ENCODE results near the gene ESYT2.

ESYT2 gene

DNA sequence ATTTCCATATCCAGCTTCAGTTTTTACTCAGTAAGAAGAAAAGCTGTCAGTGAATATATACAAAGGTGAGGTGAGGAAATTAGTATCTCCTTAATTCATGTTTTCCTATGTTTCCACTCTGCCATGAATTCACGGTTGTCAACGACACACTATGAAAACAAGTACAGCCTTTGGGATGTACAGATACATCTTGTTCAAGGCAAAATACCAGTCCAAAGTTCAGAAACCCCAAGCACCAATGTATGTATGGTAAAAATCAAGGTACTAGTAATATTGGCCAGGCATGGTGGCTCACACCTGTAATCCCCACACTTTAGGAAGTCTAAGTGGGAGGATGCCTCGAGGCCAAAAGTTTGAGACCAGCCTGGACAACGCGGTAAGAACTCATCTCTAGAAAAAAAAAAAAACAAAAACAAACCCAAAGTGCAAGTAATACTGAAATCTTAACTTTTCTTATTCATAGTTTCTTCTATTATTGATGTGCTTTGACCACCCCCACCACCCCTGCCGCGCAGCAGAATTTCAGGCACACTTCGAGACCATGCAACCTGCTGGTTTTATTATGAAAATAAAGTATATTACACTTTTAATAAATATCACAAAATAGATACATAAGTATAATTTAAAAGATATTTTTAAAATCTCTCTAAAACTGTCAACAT lies 3.5 kb downstream of the ESYT2 start:
- DNase-seq = no peak

DNA sequence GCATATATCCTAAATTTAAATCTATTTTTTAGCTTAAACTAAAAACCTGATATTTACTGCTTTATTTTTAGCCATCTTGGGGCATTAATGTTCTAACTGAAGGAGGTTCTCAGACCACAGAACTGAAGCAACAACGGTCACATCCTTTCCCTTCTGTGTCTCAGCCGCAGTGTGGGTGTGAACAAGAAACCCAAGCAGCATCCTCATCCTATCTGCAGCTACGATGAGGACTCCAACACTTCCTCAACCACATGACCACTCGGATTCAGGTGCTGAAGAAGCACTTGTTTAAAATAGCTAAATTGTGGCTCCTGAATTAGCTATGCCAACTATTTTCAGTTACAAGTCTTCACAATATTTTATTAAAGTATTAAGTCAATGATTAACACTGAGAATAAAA lies 5.3 kb downstream of the ESYT2 start:
- DNase-seq = peak; percentile 73 to 86

DNA sequence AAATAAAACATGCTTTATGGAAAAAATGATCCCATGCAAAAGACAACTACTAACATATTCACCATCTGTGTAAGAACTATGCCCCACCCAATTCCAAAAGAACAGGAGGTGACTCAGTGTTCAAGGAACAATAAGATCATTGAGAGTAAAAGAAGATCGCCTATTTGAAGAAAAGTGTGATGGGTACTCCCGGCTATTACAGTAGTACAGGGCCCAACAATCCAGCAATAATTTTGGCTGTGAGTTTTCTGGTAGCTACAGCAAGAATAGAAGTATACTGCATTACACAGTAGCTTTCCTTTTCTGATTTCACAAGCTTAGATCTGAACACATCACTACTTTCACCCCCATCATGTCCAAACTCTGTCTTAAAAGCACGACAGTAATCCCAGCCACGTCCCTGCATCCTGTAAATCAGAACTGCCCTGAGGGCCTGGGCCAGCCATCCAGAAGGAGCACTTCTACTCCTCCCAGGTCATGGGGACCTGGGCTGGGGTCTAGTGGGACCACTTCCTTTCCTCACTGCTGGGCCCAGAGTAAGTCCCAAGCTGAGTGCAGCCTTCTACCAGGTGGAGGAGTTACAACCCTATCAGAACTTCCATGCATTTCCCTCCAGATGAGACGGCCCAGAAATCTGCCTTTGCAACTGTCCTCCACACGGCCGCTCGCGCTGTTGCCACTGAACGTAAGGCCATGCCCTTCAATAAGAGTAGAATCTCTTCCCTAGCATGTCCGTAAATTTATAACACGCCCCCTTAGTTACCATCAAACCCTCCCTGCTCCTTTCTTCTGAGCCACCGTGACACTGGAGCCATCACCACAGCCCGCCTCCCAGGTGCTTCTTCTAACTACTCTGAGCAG lies 7.9 kb downstream of the ESYT2 start:
- DNase-seq = no peak

DNA sequence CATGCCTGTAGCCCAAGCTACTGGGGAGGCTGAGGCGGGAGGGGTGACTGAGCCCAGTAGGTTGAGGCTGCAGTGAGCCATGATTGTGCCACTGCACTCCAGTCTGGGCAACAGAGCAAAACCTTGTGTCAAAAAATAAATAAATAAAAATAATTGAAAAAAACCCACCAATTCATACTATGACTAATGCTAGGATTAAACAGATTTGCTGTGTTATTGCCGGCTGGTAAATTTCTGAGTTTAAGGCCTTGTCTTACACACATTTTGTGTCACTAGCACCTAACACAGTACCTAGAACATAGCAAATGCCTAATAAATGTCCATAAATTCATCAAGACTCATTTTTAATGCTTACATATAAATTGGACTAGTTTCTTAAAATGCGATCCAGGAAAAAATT lies 8.7 kb downstream of the ESYT2 start:
- DNase-seq = no peak

DNA sequence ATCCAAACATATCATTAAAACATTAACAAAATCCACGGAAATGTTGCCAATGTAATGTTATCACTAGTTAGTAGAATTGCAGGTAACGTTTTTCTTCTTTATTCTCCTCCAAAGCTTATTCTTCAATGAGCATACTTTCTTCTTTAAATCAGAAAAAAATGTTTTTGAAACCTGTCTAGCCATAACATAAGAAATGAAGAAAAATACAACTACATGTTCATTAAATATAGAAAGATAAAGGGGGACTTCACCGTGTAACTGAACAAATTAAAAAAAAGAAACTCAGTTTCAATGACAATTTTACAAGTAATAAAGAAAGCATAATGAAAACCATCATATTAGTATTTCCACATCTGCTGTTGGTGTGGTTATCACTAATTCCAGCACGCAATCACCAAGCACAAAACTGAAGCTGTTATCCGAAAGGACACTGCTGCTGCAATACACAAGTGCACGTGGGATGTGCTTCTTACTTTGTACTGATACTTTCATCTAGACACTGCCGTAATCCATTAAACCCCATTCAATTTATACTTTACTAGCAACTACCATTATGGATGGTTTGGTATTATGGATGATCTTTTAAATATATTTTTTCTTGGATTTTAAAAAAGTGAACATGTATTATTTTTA lies 9.6 kb downstream of the ESYT2 start:
- no peak for DNase-seq

DNA sequence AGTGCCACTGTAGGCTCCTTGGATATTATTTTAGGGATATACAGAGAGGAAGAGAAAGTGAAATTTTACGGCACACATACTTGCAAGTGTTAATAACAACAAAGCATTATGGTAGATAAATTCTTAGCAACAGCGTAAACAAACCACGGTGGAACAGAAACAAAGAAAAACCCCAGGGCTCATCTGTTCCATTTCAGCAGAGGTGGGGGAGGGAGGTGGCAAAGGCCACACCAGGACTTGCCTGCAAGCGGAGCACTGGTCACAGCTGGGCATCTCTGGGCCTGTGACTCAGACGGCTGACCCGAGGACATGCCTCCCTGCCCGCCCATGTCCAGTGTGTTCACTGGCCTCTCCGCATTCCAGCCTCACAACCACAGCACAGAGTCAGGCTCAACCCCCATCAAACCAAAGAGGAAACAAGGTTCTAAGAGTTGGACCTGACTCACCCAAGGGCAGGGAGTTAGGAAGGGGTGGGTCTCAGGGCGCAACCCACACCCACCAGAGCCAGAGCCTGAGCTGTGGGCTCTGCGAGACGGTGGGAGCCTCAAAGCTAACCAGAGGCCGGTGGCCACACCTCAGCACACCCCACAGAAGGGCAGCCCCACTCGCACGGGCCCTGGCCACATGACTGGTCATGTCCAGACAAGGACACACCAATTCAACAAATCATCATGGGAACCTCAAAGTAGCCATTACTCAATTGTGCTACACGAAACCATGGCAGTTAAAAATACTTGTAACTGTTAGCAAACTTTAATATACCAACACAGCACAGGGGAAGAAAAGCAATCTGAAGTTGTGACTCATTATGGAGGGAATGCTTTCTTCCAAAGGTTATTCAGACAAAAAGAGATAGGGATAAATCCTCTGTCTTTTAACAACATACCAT lies 10.7 kb downstream of the ESYT2 start:
- peak; percentile 86 to 87 for DNase-seq

DNA sequence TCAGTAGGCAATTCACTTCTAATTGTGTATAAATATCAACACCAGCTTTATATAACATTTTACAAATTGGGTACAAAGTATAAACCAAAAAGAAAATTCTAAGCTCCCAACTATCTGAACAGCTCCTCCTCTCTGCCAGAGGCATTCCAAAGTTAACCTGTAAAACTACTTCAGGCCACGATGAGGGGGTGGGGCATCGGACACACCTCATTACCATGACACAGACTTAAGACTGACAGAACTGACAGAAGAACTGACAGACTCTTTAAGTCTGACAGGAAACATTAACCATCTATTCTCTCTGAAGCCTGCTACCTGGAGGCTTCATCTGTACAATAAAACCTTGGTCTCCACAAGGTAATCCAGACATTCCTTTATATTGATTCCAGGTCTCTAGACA lies 12.3 kb downstream of the ESYT2 start:
- peak in 1 of 2 donors; percentile 42 for DNase-seq

DNA sequence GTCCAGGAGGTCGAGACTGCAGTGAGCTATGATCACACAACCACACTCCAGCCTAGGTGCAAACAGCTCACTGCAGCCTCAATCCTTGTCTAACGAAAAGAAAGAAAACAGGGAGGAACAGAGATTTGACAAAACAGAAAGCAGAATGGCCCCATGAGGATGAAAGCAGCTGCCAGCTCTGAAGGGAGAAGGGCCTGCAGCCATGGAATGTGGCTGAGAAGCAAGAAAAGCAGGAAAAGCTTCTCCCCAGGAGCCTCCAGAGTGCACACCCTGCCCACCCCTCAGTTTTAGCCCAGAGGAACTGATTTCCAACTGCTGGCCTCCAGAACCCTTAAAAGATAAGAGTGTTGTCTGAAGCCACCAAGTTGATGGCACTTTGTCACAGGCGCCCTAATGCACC lies 13.0 kb downstream of the ESYT2 start:
- DNase-seq = no peak

DNA sequence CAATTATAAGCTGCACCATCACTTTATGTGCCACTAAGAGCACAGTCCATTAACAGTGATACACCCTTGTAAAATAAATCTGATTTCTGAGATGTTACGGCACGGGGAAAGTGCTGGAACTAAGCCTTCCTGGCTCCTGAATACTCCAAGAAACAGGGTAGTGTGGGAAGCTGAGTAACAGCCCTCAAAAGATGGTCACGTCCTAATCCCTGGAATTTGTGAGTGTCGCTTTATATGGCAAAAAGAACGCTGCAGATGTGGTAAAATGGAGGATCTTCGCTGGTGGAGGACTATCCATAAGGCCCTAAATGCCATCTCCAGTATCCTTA lies 13.5 kb downstream of the ESYT2 start:
- DNase-seq = no peak

DNA sequence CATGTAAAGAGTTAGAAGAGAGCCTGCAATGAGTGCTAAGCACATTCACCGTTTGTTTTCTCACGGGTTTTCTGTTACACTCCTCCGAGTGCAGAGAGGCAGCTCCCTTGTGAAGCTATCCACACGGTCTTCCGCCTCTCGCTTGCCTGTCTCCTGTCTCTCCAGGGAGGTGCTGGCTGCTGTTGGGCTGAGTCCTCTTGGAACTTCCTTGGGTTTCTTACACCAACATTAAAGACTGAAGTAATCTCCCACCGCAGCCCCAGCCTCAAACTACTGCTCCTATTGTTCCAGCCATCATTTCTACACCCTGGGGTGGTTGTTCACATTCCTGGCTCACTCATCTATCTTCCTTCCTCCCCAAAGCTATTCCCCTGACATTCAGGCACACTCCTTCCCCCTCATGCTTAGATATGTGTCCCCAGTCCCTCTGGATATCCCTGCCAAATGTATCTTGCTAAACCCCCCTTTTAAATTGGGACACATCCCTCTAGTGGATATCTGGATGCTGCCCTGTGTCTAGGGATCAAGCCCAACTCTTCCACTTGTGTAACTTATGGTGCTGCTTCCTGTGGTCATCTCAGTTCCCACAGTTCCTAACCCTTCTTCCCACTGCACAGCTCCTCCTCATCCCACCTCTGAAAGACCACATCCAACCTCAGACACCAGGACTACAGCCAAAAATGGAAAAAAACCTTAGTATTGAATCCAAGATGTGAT lies 14.1 kb downstream of the ESYT2 start:
- no peak for DNase-seq

DNA sequence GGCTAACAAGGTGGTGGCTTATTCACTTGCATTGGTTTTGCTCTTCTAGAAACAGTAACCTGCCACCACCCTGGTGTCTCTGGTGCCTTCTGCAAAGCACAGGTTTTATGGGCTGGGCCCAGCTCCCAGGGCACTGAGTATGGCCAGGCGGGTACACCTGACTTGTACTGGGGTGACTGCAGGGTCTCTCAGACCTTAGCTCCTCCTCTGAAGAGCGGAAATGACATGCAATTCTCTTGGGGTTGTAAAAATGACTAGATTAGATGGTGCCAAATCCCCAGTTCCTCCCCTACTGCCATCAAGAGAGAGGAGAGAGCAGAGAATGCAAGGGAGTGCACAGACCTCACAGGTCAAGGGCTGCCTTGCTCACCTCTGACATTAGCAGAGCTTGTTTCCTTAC lies 14.7 kb downstream of the ESYT2 start:
- DNase-seq = peak; percentile 57 to 76

DNA sequence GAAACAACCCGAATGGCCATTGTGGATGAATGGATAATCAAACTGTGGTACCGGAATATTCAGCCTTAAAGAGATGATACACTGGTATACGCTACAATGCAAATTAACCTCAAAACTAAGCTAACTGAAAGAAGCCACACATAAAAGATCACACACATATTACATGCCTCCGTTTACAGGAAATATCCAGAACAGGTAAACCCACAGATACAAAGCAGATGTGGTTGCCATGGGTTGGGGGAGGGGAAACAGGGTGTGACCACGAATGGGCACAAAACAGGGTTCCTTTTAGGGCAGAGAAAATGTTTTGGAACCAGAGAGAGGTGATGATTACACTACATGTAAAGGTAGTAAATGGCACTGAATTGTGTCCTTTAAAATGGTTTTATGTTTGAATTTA lies 16.6 kb downstream of the ESYT2 start:
- peak; percentile 85 to 92 for DNase-seq

DNA sequence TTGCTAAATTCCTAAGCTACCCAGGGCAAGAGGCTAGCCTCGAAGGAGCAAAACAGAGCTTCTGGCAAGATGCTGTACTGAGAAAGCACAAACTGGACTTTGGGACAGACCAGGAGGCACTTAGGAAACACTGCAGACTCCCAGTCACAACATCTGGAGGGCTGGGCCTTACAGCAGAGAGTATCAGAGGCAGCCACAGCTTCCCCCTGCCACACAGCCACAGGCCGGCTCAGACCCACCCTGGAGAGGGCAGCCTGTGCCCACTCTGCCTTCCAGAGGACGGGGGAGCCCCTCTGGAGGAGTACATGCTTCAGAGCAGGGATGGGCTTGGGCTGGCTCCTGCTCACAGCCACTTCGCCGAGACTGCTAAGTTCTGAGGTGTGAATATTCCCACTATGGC lies 17.4 kb downstream of the ESYT2 start:
- no peak for DNase-seq

DNA sequence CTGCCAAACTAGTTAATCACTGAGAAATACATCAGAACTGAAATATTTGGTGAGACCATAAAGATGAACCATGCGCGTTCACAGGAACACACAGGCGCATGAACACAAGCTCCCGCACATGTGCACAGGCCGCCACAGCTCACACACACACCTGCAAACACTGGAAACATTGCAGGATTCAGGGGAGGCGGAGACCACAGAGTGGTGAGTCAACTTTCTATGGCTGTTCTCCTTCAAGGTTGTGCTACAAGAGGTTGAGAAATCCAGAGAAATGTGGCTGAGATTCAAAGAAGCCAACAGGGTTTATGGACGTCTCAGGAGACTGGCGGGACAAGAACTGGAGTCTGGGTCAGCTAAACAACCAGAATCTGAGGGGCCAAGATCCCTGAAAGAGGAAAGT lies 17.8 kb downstream of the ESYT2 start:
- DNase-seq = peak in 1 of 2 donors; percentile 44

DNA sequence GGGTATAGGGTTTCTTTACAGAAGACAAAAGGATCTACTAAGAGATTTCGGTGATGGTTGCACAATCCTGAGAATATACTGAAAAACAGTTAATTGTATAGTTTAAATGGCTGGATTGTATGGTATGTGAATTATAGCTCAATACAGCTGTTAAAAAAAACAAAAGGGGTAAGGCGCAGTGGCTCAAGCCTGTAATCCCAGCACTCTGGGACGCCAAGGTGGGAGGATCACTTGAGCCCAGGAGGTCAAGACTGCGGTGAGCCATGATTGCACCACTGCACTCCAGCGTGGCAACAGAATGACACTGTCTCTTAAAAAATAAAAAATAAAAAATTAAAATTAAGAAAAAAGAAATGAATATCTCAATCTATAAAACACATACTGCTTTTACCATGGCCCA lies 18.5 kb downstream of the ESYT2 start:
- no peak for DNase-seq

DNA sequence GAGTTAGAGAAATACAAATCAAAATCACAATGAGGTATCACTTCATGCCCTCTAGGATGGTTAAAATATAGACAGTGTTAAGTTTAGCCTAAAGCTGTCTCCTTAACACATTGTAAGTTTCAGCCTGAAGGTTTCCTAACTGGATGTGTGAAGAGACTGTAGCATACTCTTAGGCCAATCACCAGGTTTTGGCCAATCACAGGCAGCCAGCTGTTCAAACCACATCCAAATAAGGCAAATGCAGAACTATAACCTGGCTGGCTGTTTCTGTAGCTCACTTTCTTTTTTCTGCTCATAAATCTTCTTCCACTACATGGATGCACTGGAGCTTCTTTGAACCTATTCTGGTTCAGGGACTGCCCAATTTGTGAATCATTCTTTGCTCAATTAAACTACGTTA lies 19.7 kb downstream of the ESYT2 start:
- DNase-seq = peak; percentile 48 to 55

DNA sequence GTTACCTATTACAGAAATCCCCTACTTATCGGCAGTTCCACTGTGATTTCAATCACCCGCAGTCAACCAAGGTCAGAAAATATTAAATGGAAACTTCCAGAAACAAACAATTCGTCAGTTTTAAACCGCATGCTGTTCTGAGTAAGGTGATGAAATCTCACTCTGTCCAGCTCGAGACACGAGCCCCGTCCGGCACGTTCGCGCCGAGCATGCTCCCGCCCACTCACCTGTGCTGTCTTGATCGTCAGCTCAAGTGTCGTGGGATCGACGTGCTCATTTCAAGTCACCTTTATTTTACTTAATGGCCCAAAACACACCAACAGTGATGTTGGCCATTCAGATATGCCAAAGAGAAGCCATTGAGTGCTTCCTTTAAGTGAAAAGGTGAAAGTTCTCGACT lies 21.2 kb downstream of the ESYT2 start:
- DNase-seq = no peak

DNA sequence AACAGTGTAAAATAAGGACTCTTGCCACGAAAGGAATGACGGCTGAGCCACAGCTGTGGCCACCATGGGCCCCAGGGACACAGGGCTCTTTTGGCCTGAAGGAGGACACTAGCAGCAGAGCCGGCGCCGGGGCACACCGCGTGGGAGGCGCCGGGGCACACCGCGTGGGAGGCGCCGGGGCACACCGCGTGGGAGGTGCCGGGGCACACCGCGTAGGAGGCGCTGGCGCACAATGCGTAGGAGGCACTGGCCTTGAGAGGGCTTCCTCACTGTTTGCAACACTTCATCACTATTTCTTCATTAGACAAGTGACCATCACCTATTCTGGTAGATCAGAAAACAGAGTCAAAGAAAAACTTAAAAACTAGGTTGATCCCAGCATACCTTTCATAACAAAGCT lies 23.4 kb downstream of the ESYT2 start:
- no peak for DNase-seq

DNA sequence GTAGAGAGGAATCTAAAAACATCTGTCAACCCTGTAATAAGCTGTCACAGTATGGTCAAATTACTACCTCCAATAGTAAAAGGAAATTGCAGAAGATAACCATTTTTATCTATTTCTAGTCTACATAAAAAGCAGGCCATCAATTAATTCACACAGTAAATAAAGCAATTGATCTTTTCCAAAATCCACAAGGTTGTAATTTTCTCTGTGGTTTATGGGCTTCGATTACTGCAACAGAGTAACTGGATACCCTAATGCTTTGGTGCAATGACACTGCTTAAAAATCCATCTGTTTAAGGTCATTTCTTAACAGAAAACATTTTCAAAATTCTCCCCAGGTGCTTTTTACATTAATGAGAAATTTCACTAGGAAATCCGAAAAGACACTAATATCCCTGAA lies 23.9 kb downstream of the ESYT2 start:
- DNase-seq = no peak

DNA sequence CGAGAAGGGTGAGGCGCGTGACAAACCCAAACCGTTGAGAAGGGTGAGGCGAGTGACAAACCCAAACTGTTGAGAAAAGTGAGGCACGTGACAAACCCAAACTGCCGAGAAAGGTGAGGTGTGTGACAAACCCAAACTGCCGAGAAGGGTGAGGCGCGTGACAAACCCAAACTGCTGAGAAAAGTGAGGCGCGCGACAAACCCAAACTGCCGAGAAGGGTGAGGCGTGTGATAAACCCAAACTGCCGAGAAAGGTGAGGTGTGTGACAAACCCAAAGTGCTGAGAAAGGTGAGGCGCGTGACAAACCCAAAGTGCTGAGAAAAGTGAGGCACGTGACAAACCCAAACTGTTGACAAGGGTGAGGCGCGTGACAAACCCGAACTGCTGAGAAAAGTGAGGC lies 25.0 kb downstream of the ESYT2 start:
- DNase-seq = peak; percentile 52 to 62

DNA sequence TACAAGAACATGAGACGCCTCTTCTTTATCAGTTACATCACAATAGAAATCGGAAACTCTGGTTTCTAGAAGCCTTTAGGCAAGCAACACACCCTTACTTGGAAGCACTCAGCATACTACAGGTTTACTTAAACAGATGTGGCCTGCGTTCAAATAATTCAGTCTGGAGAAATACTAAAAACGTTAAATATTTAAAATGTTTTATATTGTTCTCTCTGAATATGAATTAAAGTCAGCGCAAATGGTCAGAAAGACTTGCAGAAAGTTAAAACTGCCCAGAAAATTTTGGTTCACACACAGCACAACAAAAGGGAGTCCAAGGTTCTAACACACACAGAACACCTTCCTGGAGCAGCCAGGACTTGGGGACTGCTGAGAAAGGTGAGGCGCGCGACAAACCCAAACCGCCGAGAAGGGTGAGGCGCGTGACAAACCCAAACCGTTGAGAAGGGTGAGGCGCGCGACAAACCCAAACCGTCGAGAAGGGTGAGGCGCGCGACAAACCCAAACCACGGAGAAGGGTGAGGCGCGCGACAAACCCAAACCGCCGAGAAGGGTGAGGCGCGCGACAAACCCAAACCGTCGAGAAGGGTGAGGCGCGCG lies 25.8 kb downstream of the ESYT2 start:
- DNase-seq = no peak

All from CD4-positive, alpha-beta T cell treated with Interferon alpha-2 for 1 hour (primary cell).